GM12878 (cell line): Measurements from ENCODE around the gene C16orf74. TPM values are rescaled to one million over a fixed set of nuclear protein-coding genes. Genes with fewer than 3 reads are reported as not detected.

ENCODE experiments used
- ATAC-seq: fragments of 200-7000 bp; cut with Tn5 transposase; 3 replicates; pipeline ENCODE4 v1.9.1; 2020; ENCODE audit warnings: mild to moderate bottlenecking, moderate library complexity
- BruUV-seq: library from RNA; stranded (reverse); fragments of 400-500 nt; replicated peaks from 2 replicates; lab custom pipeline; 2021; lab: Mats Ljungman, UMichigan
- CTCF ChIA-PET: fragments of 300-600 bp; sonication (Branson Sonifier 250); formaldehyde crosslinking; extraction: SDS; loops from one replicate; lab custom pipeline; 2021; ENCODE audit warnings: inconsistent platforms; lab: Yijun Ruan, JAX
- POLR2A ChIA-PET: fragments of 350-600 bp; formaldehyde crosslinking; extraction: SDS; loops from one replicate; lab custom pipeline; 2021; ENCODE audit warnings: inconsistent platforms; lab: Charles Lee
- RAD21 ChIA-PET: fragments of 300-600 bp; sonication (Branson Sonifier 250); formaldehyde crosslinking; loops from one replicate; lab custom pipeline; 2023; ENCODE audit warnings: antibody characterized with exemption; ENCODE audit not compliant: unreplicated experiment; lab: Charles Lee
- SMC1A ChIA-PET: fragments of 300-600 bp; sonication (Branson Sonifier 250); formaldehyde crosslinking; loops from one replicate; lab custom pipeline; 2023; ENCODE audit not compliant: unreplicated experiment, uncharacterized antibody; lab: Charles Lee
- DNase-seq: peaks from one replicate; pipeline ENCODE4 v3.0.0-alpha.2; 2011; ENCODE audit warnings: low read depth, low spot score
- FAIRE-seq: peaks from 3 replicates; lab custom pipeline; 2011; peaks lifted over from hg19 to GRCh38; lab: Jason Lieb, UNC
- H2AFZ ChIP-seq: 2 replicates; pipeline ENCODE4 v1.6.0; 2011; ENCODE audit warnings: low read depth, low read length, control low read depth; ENCODE audit not compliant: control insufficient read depth
- H3K27ac ChIP-seq: 2 replicates; pipeline ENCODE4 v1.5.1; 2011; ENCODE audit warnings: control low read depth; ENCODE audit not compliant: control insufficient read depth, insufficient read depth
- H3K27me3 ChIP-seq, 2 experiments: replicated peaks in 1 of 2; 2 replicates each; pipeline versions ENCODE4 v1.6.0 to v1.6.1; 2011; ENCODE audit warnings: low read length in 1 of 2; ENCODE audit not compliant: control insufficient read depth in 2 of 2, insufficient read depth in 2 of 2
- H3K36me3 ChIP-seq, 2 experiments: 2 replicates each; pipeline ENCODE4 v1.5.1; 2011; ENCODE audit warnings: low read length in 1 of 2; ENCODE audit not compliant: control insufficient read depth in 2 of 2, insufficient read depth in 2 of 2
- H3K4me1 ChIP-seq: 2 replicates; pipeline ENCODE4 v1.6.1; 2011; ENCODE audit warnings: mild to moderate bottlenecking, low read length, moderate library complexity, mixed read lengths; ENCODE audit not compliant: control insufficient read depth, insufficient read depth
- H3K4me2 ChIP-seq: 2 replicates; pipeline ENCODE4 v1.6.0; 2011; ENCODE audit warnings: control low read depth; ENCODE audit not compliant: control insufficient read depth, insufficient read depth
- H3K4me3 ChIP-seq: fragments of 200-600 bp; sonication (generic); 2 replicates; pipeline ENCODE4 v1.5.1; 2016
- H3K79me2 ChIP-seq: 2 replicates; pipeline ENCODE4 v1.6.0; 2011; ENCODE audit warnings: low read length; ENCODE audit not compliant: control insufficient read depth, insufficient read depth
- H3K9ac ChIP-seq: 2 replicates; pipeline ENCODE4 v1.8.0; 2011; ENCODE audit warnings: low read length, control low read depth, mixed read lengths; ENCODE audit not compliant: control insufficient read depth, insufficient read depth
- H3K9me3 ChIP-seq: replicated peaks from 3 replicates; pipeline ENCODE4 v1.5.1; 2011; ENCODE audit warnings: mild to moderate bottlenecking, low read length; ENCODE audit not compliant: control insufficient read depth, insufficient read depth
- H4K20me1 ChIP-seq: 2 replicates; pipeline ENCODE4 v1.6.0; 2011; ENCODE audit not compliant: control insufficient read depth, insufficient read depth
- IRF3 ChIP-seq: fragments of 450-650 bp; IDR thresholded peaks from 2 replicates; pipeline ENCODE4 v1.6.1; 2014; ENCODE audit warnings: mild to moderate bottlenecking
- MEF2B ChIP-seq: fragments of 450-650 bp; IDR thresholded peaks from 2 replicates; pipeline ENCODE4 v1.6.1; 2018; ENCODE audit warnings: mild to moderate bottlenecking, moderate library complexity; ENCODE audit not compliant: partially characterized antibody, poor library complexity, severe bottlenecking
- NFXL1 ChIP-seq: fragments of 450-650 bp; IDR thresholded peaks from 2 replicates; pipeline ENCODE4 v1.6.1; 2017; ENCODE audit warnings: antibody characterized with exemption, mild to moderate bottlenecking, borderline replicate concordance
- PML ChIP-seq: IDR thresholded peaks from 2 replicates; pipeline ENCODE4 v1.6.1; 2012; ENCODE audit warnings: low read length, inconsistent platforms
- RAD21 ChIP-seq: IDR thresholded peaks from 2 replicates; pipeline ENCODE4 v1.6.1; 2011; ENCODE audit warnings: mild to moderate bottlenecking, low read depth, low read length, moderate library complexity; ENCODE audit not compliant: insufficient read depth
- SIX5 ChIP-seq: IDR thresholded peaks from 2 replicates; pipeline ENCODE4 v1.6.1; 2011; ENCODE audit warnings: mild to moderate bottlenecking, low read depth, low read length, moderate library complexity; ENCODE audit not compliant: severe bottlenecking
- STAT1 ChIP-seq: fragments of 450-650 bp; conservative IDR thresholded peaks from 2 replicates; pipeline ENCODE4 v1.6.1; 2014; ENCODE audit warnings: antibody characterized with exemption, mild to moderate bottlenecking
- ZBTB40 ChIP-seq: fragments of 450-650 bp; IDR thresholded peaks from 2 replicates; pipeline ENCODE4 v1.6.1; 2016; ENCODE audit warnings: mild to moderate bottlenecking, moderate library complexity, borderline replicate concordance
- WGBS: methylation state at CpG from one replicate; pipeline ENCODE4 v1.1.6; 2016; ENCODE audit warnings: low lambda C conversion rate; ENCODE audit not compliant: insufficient replicate concordance, insufficient coverage; ENCODE audit errors: missing lambda C conversion rate; 5-methylcytosine and 5-hydroxymethylcytosine counted together
- in situ Hi-C: fragments of 300-500 bp; cut with MboI; formaldehyde crosslinking; loops from 9 replicates; pipeline ENCODE4 v1.14.3; 2018; ENCODE audit warnings: mixed read lengths
- intact Hi-C: fragments of 100-400 bp; cut with micrococcal nuclease; formaldehyde crosslinking; loops from one replicate; pipeline ENCODE4 v1.14.2; 2022; ENCODE audit not compliant: unreplicated experiment
- polyA plus RNA-seq, 11 experiments: library from polyadenylated mRNA; depleted of rRNA in 4 of 11; unstranded in 6 of 11; stranded (reverse) in 5 of 11; fragments of >200 nt; fragmentation: Nextera tagmentation in 4 of 11; fragmentation: Illumina TruSeq in 1 of 11; extraction: Ambion mirVana in 4 of 11; extraction: Trizol in 1 of 11; gene quantifications; 1 replicate in 1 of 11; 2 replicates in 10 of 11; pipeline versions ENCODE4 v1.2.1 to v1.2.3, GENCODE V29; 2011 to 2016; ENCODE audit warnings: inconsistent platforms in 2 of 11, missing spikeins in 2 of 11, low read depth in 1 of 11
- total RNA-seq, 4 experiments: library from RNA; depleted of rRNA in 3 of 4; stranded (reverse); fragments of >200 nt in 3 of 4; fragmentation: Illumina TruSeq in 1 of 4; extraction: Trizol in 1 of 4; gene quantifications; 2 replicates each; pipeline versions ENCODE4 v1.2.1 to v1.2.3, GENCODE V29; 2013 to 2021

C16orf74 gene
- total and polyA plus RNA-seq, 10 of the 15 experiments (the other 5 are each of a cell fraction or from before 2014, with no cell fraction given), result 0.23 to 20.1 (median 6.8) TPM

GRCh38 chr16:85665373-85665740 is 85.5 kb downstream of the C16orf74 start:
- RAD21 ChIA-PET, result no interaction called here
- no peak overlapping the region for H3K27ac ChIP-seq
- POLR2A ChIA-PET, result no interaction called here
- SMC1A ChIA-PET, result no interaction called here
- no peak overlapping the region for H3K4me2 ChIP-seq
- intact Hi-C loops, result no loop called here
- in situ Hi-C loops, result no loop called here
- DNase-seq (no peak), ATAC-seq (no peak), FAIRE-seq (no peak)
- no peaks in the 10 kb centered on the region for H3K27me3 ChIP-seq
- TF ChIP-seq ZBTB40, result no peak
- TF ChIP-seq MEF2B, result no peak
- no peak for TF ChIP-seq PML
- TF ChIP-seq NFXL1, result no peak
- no peak for TF ChIP-seq RAD21
- TF ChIP-seq SIX5, result no peak
- no peak for TF ChIP-seq IRF3
- no peak for TF ChIP-seq STAT1
- no peak overlapping the region for H2AFZ ChIP-seq
- no peaks in the 10 kb centered on the region for H3K79me2 ChIP-seq
- CTCF ChIA-PET, result no interaction called here
- peaks cover 43 to 57% of the 10 kb centered on the region in 2 experiments for H3K36me3 ChIP-seq
- no TSS peak for BruUV-seq
- H4K20me1 ChIP-seq, result no peaks in the 10 kb centered on the region
- H3K9me3 ChIP-seq, result no peaks in the 10 kb centered on the region
- H3K4me3 ChIP-seq, result no peak overlapping the region
- no peaks in the 10 kb centered on the region for H3K4me1 ChIP-seq
- H3K9ac ChIP-seq, result no peak overlapping the region
- WGBS, result 97% methylated on average over 12 of the region's 12 CpGs
